ENCODE measurements around the gene TBCK. TPM values are rescaled to one million over a fixed set of nuclear protein-coding genes. Genes with fewer than 3 reads are reported as not detected.
"Not testable (repeated sequence)": the region's sequence is repeated elsewhere in the genome, so short reads cannot be mapped to it uniquely, and the experiment has no call there.

Gene TBCK
- total RNA-seq, 4 donors from 2014 or later, result 37.4 to 97.1 (median 48.3) TPM

DNA sequence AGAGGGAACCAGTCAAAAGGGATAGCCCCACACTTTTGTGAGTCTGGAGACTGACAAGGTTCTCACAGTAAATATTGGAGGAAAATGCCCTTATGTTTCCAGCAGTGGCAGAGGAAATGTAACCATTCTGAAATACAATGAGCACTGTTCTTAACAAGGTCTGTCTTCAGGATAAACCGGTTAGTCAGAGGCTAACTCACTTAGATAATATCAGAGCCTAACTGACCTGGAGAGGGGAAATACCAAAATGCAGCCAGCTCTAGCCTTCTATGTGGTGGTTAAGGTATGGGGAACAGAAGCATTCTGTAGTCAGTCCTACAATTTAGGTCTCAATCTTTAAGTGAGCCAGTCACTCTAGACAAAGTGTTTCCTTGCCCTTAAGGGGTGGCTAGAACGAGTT lies 70.8 kb downstream of the TBCK start:
- H3K4me1 ChIP-seq, result no peaks in the 10 kb centered on the region
- no peaks in the 10 kb centered on the region for H3K36me3 ChIP-seq
- no peak for DNase-seq
- TF ChIP-seq POLR2A (IDR thresholded peaks at IDR 0.05), result no peak
- TF ChIP-seq, protein P1, sequence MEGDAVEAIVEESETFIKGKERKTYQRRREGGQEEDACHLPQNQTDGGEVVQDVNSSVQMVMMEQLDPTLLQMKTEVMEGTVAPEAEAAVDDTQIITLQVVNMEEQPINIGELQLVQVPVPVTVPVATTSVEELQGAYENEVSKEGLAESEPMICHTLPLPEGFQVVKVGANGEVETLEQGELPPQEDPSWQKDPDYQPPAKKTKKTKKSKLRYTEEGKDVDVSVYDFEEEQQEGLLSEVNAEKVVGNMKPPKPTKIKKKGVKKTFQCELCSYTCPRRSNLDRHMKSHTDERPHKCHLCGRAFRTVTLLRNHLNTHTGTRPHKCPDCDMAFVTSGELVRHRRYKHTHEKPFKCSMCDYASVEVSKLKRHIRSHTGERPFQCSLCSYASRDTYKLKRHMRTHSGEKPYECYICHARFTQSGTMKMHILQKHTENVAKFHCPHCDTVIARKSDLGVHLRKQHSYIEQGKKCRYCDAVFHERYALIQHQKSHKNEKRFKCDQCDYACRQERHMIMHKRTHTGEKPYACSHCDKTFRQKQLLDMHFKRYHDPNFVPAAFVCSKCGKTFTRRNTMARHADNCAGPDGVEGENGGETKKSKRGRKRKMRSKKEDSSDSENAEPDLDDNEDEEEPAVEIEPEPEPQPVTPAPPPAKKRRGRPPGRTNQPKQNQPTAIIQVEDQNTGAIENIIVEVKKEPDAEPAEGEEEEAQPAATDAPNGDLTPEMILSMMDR (IDR thresholded peaks at IDR 0.05), result no peak
- no peak overlapping the region for H3K4me3 ChIP-seq
- no peaks in the 10 kb centered on the region for H3K9me3 ChIP-seq
- no peak overlapping the region for H3K27ac ChIP-seq
- no peaks in the 10 kb centered on the region for H3K27me3 ChIP-seq
- intact Hi-C loops (cut with DNase I; ENCODE audit: low total_unique reads), result no loop called here

- TF ChIP-seq, protein P1 (IDR thresholded peaks at IDR 0.05), result no peak
- no peak for TF ChIP-seq POLR2A (IDR thresholded peaks at IDR 0.05)
- intact Hi-C loops (cut with DNase I; ENCODE audit: low total_unique reads), result no loop called here
- no peak for DNase-seq
- Histone ChIP-seq H3K36me3 (no peaks in the 10 kb centered on the region), H3K27ac (no peak overlapping the region), H3K9me3 (no peaks in the 10 kb centered on the region), H3K27me3 (no peaks in the 10 kb centered on the region), H3K4me1 (no peaks in the 10 kb centered on the region), H3K4me3 (no peak overlapping the region)
Measured at GRCh38 chr4:106240699-106241098, 75.3 kb downstream of the TBCK start.

- TF ChIP-seq, protein P1 (IDR thresholded peaks at IDR 0.05), result peak in 1 of 4 experiments; percentile 12
- TF ChIP-seq POLR2A (IDR thresholded peaks at IDR 0.05), result no peak
- H3K4me3 ChIP-seq, result no peak overlapping the region
- no peak overlapping the region for H3K27ac ChIP-seq
- no peaks in the 10 kb centered on the region for H3K4me1 ChIP-seq
- DNase-seq, result no peak
- H3K9me3 ChIP-seq, result no peaks in the 10 kb centered on the region
- no peaks in the 10 kb centered on the region for H3K27me3 ChIP-seq
- H3K36me3 ChIP-seq, result no peaks in the 10 kb centered on the region
- intact Hi-C loops (cut with DNase I; ENCODE audit: low total_unique reads), result no loop called here
Measured at GRCh38 chr4:106238820-106239420, 77.1 kb downstream of the TBCK start.

GRCh38 chr4:106231931-106232330 lies 84.1 kb downstream of the TBCK start:
- H3K27ac ChIP-seq, result no peak overlapping the region
- no peaks in the 10 kb centered on the region for H3K36me3 ChIP-seq
- no peaks in the 10 kb centered on the region for H3K27me3 ChIP-seq
- no peaks in the 10 kb centered on the region for H3K4me1 ChIP-seq
- intact Hi-C loops (cut with DNase I; ENCODE audit: low total_unique reads), result no loop called here
- DNase-seq, result no peak
- no peak for TF ChIP-seq POLR2A (IDR thresholded peaks at IDR 0.05)
- TF ChIP-seq, protein P1 (IDR thresholded peaks at IDR 0.05), result no peak
- no peak overlapping the region for H3K4me3 ChIP-seq
- H3K9me3 ChIP-seq, result no peaks in the 10 kb centered on the region

DNA sequence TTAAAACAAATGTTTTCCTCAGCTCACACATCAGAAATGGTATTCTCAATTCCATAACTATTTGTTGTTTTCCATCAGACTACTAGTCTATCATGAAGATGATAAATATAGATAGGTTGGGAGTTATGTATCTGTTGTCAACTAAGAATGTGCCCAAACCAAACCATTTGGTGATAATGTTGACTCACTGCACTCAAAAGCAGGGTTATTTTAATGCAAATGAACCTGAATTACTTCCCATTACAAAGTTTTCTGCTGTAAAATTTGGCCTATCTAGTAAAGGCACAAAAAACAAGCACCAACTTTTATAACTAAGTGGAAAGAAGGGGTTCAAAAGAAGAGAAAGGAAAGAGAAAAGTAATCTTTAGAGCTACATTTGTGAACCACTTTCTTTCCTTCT lies 93.5 kb downstream of the TBCK start:
- H3K4me1 ChIP-seq, result no peaks in the 10 kb centered on the region
- no peak overlapping the region for H3K4me3 ChIP-seq
- intact Hi-C loops (cut with DNase I; ENCODE audit: low total_unique reads), result no loop called here
- TF ChIP-seq, protein P1 (IDR thresholded peaks at IDR 0.05), result no peak
- no peak for TF ChIP-seq POLR2A (IDR thresholded peaks at IDR 0.05)
- no peaks in the 10 kb centered on the region for H3K9me3 ChIP-seq
- no peak overlapping the region for H3K27ac ChIP-seq
- H3K27me3 ChIP-seq, result no peaks in the 10 kb centered on the region
- no peak for DNase-seq
- no peaks in the 10 kb centered on the region for H3K36me3 ChIP-seq

- H3K36me3 ChIP-seq; DNase-seq; H3K4me1 ChIP-seq; intact Hi-C loops (cut with DNase I; ENCODE audit: low total_unique reads); H3K27me3 ChIP-seq; H3K27ac ChIP-seq; H3K4me3 ChIP-seq; H3K9me3 ChIP-seq: not testable (repeated sequence)
Measured at GRCh38 chr4:106213291-106213690, 102.7 kb downstream of the TBCK start.

All from uterus (tissue), 4 donors.